DMS153 (cell line): ENCODE measurements around the gene INPP5A.

Experiments used
- DNase-seq: peaks from one replicate; lab custom pipeline; 2025; lab: John Stamatoyannopoulos, UW

The INPP5A gene

DNA sequence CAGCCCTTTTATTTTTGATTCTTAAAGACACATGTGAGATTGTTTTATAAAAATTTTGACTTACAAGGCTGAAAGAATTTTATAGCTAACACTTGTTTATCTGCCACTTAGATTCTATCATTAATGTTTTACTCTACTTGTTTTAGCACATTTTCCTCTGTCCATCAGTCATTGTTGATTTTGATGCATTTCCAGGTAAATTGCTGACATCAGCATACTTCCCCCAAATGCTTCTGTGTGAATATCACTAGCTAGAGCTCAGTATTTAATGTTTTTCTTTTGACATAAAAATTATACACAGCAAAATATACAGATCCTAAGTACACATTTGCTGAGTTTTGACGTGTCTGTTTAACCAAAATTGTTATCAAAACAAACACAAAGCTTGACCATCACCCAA, 43.0 kb downstream of the INPP5A start:
- DNase-seq = no peak

DNA sequence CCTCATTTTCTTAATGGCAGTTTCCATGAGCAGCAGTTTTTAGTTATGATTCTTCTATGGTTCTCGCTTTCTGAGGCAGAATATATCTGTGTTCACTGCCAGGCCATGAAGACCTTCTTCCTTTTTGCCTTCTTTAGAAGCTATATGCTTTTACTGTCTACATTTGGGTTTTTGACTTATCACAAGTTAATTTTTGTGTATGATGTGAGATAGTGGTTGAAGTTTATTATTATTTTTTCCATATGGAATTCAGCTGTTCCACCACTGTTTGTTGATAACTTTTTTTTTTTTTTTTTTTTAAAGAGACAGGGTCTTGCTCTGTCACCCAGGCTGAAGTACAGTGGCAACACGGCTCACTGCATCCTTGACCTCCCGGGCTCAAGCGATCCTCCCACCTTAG, 44.5 kb downstream of the INPP5A start:
- no peak for DNase-seq

- no peak for DNase-seq
These were observed 45.2 kb downstream of the INPP5A start for GRCh38 chr10:132582771-132583170.

DNA sequence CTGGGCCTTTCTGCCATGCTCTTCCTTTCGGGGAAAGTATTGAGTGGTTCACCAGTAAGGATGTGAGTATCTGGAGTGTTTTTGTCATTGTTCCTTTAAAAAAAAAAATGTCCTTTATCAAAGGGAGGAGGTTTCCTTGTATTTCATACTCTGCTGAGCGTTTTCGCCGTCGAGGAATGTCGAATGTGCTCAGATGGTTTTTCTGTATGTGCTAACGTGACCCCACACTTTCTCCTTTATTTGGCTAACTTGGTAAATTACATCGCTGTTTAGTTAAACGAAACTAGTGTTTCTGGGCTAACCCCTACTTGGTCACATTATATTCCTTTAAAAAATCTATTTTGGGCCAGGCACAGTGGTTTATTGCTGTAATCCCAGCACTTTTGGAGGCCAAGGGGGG, 45.9 kb downstream of the INPP5A start:
- DNase-seq = no peak

- DNase-seq = no peak
These were observed 46.5 kb downstream of the INPP5A start for GRCh38 chr10:132584081-132584480.

- DNase-seq = no peak
These were observed 48.4 kb downstream of the INPP5A start for GRCh38 chr10:132585732-132586722.

GRCh38 chr10:132586739-132587138, 49.2 kb downstream of the INPP5A start:
- no peak for DNase-seq

DNA sequence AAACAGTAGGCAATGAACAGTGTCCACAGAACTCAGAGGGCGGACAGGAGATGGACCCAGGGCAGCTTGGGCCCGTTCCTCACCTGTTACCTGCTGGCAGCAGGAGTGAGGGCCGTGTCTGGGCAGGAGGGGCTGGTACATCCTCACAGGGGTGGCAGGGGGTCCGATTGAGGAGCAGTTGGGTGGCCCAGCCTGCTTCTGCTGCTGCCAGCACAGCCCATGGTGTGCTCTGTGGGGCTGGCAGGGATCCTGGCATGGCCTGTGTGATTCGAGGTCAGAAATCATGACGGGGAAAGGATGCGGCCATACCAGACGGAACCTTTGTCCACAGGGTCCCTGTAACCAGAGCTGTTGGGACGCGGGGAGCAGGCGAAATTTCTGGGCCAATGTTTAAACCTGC, 49.6 kb downstream of the INPP5A start:
- no peak for DNase-seq

- DNase-seq = no peak
These were observed 50.9 kb downstream of the INPP5A start for GRCh38 chr10:132588301-132589013.

- DNase-seq = no peak
These were observed 51.4 kb downstream of the INPP5A start for GRCh38 chr10:132589015-132589414.

DNA sequence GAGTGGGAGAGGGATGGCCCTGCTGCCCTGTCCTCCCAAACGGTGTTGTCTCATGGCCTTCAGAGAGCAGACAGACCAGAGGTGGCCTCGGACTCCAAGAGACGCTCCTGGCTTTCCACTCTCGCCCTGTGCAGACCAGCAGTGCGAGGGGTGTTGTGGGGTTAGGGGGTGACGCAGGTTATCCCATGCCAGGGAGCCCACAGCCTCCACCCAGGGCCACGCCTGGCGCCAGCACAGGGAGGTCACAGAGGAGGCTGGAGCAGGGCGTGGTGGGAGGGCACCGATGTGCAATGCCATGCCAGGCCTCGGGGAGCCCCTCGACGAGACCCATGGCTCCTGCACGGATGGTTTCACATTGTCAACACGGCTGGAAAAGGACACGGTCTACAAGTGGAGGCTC, 52.1 kb downstream of the INPP5A start:
- DNase-seq = no peak

DNA sequence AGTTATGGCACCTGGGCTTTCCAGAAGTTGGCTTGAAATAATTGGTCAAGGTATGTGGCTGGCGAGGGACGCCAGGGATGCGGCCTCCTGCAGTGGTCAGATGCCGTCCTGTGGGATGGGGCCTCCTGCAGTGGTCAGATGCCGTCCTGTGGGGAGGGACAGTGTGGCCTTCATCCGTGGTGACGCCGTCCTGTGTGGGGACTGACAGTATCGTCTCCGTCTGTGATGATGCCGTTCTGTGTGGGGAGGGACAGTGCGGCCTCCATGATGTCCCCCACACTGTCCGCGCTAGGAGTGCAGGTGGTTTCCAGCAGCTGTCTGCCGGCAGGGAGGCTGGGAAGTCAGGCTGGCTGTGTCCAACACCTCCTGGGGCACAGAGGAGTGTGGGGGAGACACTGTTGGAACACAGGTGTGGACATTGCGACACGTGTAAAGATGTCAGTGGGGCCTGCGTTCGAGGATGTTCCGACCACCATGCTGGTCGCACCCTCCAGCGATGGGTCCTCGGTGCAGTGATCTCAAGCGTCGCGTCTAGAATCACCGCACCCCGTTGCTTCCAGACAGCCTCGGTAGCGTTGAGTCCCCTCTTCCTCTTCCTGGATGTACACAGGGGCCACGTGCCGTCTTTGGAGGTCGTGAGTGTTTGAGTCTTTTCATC, 52.6 kb downstream of the INPP5A start:
- no peak for DNase-seq

DNA sequence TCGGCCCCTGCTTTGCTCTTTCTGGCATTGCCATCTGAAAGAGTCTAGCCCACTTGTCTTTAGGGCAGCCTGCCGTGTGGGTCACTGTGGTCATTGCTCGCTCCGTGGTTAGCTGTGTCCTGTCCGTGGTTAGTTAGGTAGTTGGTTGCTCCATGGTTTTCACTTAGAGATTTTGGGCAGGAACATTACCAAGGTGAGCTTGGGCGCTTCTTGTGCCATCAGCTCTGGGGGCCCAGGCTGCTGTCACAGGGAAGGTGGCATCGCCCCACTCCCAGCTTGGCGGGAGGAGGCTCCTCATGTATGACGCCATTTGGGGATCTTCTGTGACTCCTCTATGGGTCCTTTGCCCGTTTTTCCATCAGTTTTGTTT, 53.1 kb downstream of the INPP5A start:
- DNase-seq = no peak

DNA sequence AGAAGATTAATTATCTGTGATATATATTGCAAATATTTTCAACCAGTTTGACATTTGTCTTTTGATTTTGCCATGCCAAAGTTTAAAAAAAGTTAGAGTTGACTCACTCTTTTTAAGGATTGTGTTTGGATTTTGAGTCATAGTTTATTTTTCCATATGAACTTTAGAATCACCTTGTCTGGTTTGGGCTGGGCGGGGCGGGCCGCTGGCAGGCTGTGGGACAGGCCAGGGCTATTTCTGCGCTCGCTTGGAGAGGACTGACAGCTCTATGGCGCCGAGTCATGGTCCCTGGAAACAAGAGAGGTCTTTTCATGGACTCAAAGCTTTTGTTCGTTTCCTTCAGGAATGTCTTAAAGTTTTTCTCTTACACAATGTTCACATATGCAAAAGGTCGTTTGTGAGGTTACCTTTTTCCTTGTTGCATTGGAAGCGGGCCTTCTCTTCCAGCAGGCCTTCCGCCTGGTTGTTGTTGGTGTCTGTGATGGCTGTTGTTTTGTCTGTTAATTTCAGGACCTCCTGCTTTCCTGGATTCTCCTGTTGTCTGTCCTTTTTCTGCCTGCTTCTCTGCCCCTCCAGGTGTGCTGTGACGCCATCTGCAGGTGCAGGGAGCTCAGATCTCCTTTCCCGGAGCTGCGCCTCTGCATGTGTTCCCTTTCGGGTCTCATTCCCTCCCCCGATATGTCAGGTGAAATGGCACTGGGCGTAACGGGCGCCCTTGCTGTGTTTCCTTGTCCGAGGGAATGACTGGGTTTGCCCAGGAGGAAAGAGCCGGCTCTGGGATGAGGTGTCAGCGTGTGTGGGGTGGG, 53.8 kb downstream of the INPP5A start:
- no peak for DNase-seq

GRCh38 chr10:132592790-132593383, 55.3 kb downstream of the INPP5A start:
- DNase-seq = no peak

GRCh38 chr10:132593389-132593788, 55.8 kb downstream of the INPP5A start:
- no peak for DNase-seq

- no peak for DNase-seq
These were observed 56.6 kb downstream of the INPP5A start for GRCh38 chr10:132593900-132594876.

DNA sequence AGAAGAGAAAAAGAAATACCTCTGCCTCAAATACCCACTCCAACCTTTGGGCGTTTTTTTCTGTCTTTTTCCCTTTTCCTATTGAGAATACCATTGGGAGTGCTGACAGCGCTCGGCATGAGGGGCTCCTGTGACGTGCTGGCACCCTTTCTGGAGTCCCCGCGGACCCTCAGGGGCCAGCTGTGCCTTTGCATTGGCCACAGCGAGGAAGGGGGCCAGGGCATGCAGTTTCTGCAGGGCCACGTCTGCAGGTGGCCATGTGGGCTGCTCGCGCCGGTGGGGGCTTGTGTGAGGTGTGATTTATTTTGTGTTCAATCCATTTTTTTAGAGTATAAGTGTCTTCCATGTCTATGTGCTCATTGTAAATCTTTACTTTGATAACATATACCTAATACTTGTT, 57.4 kb downstream of the INPP5A start:
- DNase-seq = no peak

- DNase-seq = no peak
These were observed 58.3 kb downstream of the INPP5A start for GRCh38 chr10:132595854-132596253.

GRCh38 chr10:132596742-132597279, 59.2 kb downstream of the INPP5A start:
- no peak for DNase-seq
